HG02884 (cell line): ENCODE data around the gene CEACAM7.

Experiments
- ATAC-seq: cut with Tn5 transposase; IDR thresholded peaks from one replicate; pipeline ENCODE4 v1.9.1; 2021; ENCODE audit warnings: mild to moderate bottlenecking, moderate library complexity; ENCODE audit not compliant: unreplicated experiment

CEACAM7 gene

DNA sequence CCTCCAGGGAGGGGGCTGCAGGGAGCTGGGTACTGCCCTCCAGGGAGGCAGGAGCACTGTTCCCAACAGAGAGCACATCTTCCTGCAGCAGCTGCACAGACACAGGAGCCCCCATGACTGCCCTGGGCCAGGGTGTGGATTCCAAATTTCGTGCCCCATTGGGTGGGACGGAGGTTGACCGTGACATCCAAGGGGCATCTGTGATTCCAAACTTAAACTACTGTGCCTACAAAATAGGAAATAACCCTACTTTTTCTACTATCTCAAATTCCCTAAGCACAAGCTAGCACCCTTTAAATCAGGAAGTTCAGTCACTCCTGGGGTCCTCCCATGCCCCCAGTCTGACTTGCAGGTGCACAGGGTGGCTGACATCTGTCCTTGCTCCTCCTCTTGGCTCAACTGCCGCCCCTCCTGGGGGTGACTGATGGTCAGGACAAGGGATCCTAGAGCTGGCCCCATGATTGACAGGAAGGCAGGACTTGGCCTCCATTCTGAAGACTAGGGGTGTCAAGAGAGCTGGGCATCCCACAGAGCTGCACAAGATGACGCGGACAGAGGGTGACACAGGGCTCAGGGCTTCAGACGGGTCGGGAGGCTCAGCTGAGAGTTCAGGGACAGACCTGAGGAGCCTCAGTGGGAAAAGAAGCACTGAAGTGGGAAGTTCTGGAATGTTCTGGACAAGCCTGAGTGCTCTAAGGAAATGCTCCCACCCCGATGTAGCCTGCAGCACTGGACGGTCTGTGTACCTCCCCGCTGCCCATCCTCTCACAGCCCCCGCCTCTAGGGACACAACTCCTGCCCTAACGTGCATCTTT is 12.5 kb upstream of the CEACAM7 start:
- ATAC-seq, result no peak

DNA sequence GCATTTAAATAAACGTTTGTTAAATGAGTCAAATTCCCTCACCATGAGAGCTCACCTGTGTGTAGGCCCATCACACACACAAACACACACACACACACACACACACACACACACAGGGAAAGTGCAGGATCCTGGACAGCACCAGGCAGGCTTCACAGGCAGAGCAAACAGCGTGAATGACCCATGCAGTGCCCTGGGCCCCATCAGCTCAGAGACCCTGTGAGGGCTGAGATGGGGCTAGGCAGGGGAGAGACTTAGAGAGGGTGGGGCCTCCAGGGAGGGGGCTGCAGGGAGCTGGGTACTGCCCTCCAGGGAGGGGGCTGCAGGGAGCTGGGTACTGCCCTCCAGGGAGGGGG is 11.9 kb upstream of the CEACAM7 start:
- no peak for ATAC-seq

DNA sequence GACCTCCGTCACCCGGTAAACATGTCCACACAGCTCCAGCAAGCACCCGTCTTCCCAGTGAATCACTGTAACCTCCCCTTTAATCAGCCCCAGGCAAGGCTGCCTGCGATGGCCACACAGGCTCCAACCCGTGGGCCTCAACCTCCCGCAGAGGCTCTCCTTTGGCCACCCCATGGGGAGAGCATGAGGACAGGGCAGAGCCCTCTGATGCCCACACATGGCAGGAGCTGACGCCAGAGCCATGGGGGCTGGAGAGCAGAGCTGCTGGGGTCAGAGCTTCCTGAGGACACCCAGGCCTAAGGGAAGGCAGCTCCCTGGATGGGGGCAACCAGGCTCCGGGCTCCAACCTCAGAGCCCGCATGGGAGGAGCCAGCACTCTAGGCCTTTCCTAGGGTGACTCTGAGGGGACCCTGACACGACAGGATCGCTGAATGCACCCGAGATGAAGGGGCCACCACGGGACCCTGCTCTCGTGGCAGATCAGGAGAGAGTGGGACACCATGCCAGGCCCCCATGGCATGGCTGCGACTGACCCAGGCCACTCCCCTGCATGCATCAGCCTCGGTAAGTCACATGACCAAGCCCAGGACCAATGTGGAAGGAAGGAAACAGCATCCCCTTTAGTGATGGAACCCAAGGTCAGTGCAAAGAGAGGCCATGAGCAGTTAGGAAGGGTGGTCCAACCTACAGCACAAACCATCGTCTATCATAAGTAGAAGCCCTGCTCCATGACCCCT is 11.3 kb upstream of the CEACAM7 start:
- no peak for ATAC-seq

DNA sequence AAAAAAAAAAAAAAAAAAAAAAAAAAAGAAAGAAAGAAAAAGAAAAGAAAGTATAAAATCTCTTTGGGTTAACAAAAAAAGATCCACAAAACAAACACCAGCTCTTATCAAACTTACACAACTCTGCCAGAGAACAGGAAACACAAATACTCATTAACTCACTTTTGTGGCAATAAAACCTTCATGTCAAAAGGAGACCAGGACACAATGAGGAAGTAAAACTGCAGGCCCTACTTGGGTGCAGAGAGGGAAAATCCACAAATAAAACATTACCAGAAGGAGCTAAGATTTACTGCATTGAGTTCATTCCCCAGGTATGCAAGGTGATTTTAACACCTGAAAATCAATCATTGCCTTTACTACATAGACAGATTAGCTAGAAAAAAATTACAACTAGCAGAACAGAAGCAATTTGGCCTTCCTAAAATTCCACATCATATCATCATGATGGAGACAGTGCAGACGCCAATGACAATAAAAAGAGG is 10.7 kb upstream of the CEACAM7 start:
- ATAC-seq, result no peak

DNA sequence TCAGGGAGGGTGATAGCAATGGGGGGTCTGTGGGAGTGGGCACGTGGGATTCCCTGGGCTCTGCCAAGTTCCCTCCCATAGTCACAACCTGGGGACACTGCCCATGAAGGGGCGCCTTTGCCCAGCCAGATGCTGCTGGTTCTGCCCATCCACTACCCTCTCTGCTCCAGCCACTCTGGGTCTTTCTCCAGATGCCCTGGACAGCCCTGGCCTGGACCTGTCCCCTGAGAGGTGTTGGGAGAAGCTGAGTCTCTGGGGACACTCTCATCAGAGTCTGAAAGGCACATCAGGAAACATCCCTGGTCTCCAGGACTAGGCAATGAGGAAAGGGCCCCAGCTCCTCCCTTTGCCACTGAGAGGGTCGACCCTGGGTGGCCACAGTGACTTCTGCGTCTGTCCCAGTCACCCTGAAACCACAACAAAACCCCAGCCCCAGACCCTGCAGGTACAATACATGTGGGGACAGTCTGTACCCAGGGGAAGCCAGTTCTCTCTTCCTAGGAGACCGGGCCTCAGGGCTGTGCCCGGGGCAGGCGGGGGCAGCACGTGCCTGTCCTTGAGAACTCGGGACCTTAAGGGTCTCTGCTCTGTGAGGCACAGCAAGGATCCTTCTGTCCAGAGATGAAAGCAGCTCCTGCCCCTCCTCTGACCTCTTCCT is 9.3 kb upstream of the CEACAM7 start:
- ATAC-seq, result no peak

DNA sequence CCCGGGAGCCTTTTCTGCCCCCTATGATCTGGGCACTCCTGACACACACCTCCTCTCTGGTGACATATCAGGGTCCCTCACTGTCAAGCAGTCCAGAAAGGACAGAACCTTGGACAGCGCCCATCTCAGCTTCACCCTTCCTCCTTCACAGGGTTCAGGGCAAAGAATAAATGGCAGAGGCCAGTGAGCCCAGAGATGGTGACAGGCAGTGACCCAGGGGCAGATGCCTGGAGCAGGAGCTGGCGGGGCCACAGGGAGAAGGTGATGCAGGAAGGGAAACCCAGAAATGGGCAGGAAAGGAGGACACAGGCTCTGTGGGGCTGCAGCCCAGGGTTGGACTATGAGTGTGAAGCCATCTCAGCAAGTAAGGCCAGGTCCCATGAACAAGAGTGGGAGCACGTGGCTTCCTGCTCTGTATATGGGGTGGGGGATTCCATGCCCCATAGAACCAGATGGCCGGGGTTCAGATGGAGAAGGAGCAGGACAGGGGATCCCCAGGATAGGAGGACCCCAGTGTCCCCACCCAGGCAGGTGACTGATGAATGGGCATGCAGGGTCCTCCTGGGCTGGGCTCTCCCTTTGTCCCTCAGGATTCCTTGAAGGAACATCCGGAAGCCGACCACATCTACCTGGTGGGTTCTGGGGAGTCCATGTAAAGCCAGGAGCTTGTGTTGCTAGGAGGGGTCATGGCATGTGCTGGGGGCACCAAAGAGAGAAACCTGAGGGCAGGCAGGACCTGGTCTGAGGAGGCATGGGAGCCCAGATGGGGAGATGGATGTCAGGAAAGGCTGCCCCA is 8.5 kb upstream of the CEACAM7 start:
- ATAC-seq, result no peak

DNA sequence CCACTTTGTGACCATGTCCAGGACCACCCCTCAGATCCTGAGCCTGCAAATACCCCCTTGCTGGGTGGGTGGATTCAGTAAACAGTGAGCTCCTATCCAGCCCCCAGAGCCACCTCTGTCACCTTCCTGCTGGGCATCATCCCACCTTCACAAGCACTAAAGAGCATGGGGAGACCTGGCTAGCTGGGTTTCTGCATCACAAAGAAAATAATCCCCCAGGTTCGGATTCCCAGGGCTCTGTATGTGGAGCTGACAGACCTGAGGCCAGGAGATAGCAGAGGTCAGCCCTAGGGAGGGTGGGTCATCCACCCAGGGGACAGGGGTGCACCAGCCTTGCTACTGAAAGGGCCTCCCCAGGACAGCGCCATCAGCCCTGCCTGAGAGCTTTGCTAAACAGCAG is 7.7 kb upstream of the CEACAM7 start:
- ATAC-seq, result no peak

DNA sequence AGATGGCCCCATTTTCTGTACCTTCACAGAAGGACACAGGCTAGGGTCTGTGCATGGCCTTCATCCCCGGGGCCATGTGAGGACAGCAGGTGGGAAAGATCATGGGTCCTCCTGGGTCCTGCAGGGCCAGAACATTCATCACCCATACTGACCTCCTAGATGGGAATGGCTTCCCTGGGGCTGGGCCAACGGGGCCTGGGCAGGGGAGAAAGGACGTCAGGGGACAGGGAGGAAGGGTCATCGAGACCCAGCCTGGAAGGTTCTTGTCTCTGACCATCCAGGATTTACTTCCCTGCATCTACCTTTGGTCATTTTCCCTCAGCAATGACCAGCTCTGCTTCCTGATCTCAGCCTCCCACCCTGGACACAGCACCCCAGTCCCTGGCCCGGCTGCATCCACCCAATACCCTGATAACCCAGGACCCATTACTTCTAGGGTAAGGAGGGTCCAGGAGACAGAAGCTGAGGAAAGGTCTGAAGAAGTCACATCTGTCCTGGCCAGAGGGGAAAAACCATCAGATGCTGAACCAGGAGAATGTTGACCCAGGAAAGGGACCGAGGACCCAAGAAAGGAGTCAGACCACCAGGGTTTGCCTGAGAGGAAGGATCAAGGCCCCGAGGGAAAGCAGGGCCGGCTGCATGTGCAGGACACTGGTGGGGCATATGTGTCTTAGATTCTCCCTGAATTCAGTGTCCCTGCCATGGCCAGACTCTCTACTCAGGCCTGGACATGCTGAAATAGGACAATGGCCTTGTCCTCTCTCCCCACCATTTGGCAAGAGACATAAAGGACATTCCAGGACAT is 7.0 kb upstream of the CEACAM7 start:
- no peak for ATAC-seq

DNA sequence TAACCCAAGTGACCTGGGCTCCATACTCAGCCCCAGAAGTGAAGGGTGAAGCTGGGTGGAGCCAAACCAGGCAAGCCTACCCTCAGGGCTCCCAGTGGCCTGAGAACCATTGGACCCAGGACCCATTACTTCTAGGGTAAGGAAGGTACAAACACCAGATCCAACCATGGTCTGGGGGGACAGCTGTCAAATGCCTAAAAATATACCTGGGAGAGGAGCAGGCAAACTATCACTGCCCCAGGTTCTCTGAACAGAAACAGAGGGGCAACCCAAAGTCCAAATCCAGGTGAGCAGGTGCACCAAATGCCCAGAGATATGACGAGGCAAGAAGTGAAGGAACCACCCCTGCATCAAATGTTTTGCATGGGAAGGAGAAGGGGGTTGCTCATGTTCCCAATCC is 6.1 kb upstream of the CEACAM7 start:
- no peak for ATAC-seq

DNA sequence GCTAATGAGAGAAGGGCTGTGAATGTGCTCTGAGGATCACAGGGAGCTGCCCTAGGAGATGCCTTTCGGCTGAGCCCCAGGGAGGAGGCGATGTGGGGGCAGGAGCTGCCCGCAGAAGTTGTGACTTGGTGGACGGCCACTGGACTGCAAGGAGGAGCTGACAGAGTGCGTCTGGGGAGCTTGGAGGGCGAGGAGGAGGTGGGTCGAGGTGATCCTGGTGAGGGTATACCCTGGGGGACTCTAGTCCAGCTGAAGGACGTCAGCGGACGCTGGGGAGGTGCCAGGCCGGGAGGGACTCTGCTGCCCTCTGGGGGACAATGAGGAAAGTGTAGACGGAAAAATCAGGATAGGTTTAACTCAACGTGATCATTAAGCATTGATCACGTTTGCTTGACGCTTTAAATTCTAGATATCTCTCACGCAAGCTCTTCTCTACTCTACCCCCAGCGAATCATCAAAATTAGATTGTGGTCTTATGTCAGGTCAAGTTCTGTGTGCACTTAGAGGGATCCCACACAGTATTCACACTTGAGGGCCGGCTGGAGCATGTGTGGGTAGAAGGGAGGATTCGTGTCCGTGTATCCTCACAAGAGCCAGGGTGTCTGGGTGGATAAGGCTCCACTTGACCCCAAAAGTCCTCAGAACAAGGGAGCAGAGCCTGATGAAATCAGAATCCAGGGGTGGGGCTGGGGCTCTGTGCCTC is 3.3 kb upstream of the CEACAM7 start:
- ATAC-seq, result no peak

DNA sequence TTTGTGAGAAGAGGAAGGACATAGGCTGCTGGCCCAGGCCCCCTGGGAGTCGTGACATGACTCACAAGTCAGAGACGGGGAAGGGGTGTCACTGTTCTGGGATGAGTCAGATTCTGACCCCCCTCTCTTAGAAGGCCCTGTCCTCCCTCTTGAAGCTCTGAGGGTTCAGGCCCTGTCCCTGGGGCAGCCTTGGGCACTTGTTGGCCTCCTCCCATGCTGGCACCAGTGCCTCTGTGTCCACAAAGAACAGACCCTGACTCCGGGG is 2.7 kb upstream of the CEACAM7 start:
- no peak for ATAC-seq

DNA sequence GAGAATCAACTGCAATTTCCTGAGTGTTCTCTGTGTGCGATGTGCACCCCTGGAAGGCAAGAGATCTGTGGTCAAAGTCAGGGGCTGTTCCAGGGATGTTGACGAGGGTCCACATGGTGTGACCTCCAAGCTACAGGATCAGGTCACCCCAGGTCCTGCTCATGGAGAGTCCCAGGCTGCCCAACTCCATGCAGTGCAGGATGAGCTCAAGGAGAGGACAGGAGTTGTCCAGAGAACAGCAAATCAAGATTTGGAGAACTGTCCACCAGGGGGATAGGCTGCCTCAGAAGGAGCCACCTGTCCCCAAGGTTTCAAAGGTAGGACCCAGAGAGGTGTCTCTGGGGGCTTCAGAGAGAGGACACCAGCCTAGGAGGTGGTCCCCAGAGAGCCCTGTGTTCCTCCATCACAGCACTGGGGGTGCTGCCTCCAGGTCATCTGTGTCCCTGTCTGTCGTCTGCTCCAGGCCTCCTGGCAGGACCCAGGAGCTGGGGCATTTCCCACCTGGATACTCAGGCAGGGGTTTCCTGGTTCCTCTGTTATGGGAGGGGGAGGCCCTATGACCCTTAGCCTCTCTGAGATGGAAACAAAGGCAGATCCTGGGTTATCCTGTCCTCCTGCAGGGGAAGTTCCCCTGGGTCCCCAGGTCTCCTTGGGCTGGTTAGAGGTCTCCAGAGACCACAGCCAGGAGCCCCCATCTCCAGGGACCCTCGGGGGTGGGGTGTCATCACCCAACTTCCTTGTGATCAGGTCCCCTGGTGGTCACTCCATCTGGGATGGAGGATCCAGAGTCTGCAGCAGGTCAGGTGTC is 2.1 kb upstream of the CEACAM7 start:
- ATAC-seq, result no peak

DNA sequence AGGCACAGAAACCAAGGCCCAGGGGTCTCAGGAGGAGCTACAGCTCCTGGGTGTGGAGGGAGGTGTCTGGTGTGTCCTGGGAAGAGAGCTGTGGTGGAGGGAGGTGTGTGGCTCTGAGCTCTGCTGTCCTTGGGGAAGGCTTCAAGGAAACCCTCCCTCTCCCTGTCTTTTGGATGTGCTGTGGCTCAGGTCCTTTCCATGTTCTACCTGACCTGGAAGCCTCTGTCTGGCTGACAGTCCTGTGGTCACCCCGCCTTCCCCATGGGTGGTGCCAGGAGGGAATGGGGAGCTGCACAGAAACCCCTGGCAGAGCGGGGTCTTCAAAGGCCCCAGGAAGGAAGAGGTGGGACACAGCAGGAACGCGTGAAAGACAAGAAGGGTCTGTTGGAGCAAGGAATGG is 617 bp upstream of the CEACAM7 start:
- ATAC-seq, result no peak

DNA sequence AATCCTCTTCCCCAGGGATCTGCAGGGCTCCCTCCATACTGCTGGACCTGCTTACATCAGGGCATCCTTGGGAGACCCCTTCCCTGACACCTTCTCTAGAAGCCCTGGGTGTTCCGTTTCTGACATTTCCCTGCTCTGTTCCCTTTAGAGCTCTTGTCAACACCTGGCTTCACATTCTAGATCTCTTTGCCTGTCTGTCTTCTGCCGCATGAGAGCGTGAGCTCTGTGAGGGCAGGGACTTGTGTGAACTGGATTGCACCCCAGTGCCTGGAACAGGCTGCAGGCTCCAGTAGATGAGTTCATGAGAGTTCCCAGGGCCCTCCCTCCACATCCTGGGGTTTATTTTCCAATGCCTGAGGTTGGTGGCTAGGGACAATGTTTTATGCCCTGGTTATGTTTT is 651 bp downstream of the CEACAM7 start:
- no peak for ATAC-seq

DNA sequence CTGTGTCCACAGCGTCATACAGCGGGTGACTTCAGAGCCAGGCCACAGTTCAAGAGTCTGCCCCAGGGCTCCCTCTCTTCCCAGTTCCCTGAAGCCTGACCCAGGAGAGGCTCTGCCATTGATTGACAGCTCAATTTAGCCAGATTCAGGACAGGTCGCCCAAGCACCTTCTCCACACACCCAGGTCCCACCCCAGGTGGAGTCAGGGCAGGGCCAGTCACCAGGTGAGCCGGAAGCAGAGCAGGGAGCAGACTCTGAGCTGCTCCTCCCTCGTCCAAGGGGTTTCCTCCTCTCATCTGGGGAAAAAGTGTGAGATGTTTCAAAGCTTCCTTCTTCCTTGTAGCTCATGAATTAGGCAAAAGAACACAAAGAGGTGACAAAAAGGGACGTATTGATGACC is 5.6 kb downstream of the CEACAM7 start:
- ATAC-seq, result no peak

DNA sequence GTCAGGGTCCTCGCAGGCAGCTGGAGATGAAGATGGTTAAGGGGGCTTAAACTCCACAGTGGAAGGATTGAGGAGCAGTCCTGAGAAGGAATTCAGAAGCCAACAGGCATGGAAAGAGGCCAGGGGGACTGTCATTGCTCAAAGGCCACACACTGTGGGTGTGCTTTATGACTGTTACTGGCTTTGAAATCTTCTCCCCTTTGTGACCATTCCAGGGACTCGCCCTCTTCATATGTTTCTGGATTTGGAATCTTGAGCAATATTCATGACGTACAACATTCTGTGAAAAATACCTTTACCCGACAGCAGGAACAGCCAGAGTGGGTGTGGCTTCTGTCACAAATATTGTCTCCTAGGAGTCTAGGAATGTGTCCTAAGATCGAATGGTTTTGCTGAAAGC is 16.6 kb downstream of the CEACAM7 start:
- no peak for ATAC-seq

DNA sequence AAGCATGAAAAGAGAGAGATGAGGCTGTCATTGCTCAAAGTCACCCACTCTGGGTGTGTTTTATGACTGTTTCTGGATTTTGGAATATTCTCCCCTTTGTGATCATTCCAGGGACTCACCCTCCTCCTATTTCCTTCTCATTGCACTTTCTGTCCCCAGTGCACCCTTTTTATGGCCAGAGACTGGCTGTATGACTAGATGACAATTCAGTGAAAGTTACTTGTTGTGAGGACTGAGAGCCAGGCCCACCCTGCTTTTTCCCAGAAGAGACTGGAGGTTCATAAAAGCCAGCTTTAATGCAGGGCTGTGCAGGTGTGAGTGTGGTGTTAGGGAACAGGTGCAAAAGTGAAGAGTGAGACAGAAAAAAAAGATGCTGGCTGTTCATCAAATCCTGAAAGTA is 17.3 kb downstream of the CEACAM7 start:
- no peak for ATAC-seq

DNA sequence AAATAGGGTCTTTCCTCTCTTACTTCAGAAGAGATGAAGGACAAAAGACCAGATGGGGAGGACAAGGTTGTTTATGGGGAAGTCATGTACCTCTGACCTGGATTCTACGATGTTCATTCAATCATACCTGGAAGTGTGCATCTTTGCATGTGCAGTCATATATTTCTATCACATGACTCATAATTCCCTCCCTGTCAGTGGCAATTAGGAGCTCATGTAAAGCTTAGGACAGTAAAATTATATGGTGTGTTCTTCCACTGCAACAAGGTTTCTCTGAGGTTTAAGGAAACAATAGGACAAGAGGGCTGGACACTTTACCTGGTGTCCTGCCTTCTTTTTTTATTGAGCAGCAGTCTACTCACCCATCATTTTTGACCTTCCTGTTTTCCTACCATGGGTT is 19.8 kb downstream of the CEACAM7 start:
- no peak for ATAC-seq

DNA sequence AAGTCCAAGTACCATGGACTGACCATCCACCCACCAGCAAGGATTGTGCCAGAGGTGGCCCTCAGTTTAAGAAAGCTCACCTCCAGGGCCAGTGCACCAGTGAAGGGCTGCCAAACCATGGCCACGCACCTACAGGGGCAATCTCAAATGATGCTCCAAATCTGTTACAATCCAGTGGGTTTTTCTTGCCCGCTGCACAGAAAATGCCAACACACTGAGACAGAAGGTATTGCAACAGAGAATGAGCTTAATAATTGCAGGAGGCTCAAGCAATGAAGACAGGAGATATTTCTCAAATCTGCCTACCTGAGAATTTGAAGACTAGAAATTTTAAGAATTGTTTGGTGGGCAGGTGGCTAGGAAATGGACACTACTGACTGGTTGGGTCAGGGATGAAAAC is 22.0 kb downstream of the CEACAM7 start:
- no peak for ATAC-seq
